Stimulated activated naive CD8-positive, alpha-beta T cell treated with anti-CD3 and anti-CD28 coated beads, Interleukin-15, amount 100 ng/mL, for 72 hours (primary cell): ENCODE results near the gene RFC4.
"Not testable (repeated sequence)": the region's sequence is repeated elsewhere in the genome, so short reads cannot be mapped to it uniquely, and the experiment has no call there.

ENCODE experiments used
- ATAC-seq: fragments of 150-1000 bp; cut with Tn5 transposase; 2 replicates; pipeline ENCODE4 v1.10.0; 2021; ENCODE audit warnings: mild to moderate bottlenecking, moderate library complexity
- DNase-seq, 2 donors: peaks; one replicate each; pipeline ENCODE4 v3.0.0; 2021 to 2022
- H3K27ac Mint-ChIP-seq, 2 donors: one replicate each; pipeline ENCODE4 v1.8.0; 2022; ENCODE audit warnings: mild to moderate bottlenecking in 2 of 2, mixed read lengths in 2 of 2, moderate library complexity in 2 of 2
- H3K27me3 Mint-ChIP-seq: one replicate; pipeline ENCODE4 v1.8.0; 2022; ENCODE audit warnings: mixed read lengths
- H3K4me1 Mint-ChIP-seq: one replicate; pipeline ENCODE4 v1.8.0; 2022; ENCODE audit warnings: mild to moderate bottlenecking, mixed read lengths
- H3K4me3 Mint-ChIP-seq, 2 donors: one replicate each; pipeline ENCODE4 v1.8.0; 2022; ENCODE audit warnings: mild to moderate bottlenecking in 2 of 2, mixed read lengths in 2 of 2, moderate library complexity in 1 of 2
- H3K9me3 Mint-ChIP-seq, 2 donors: one replicate each; pipeline ENCODE4 v1.8.0; 2022; ENCODE audit warnings: mixed read lengths in 2 of 2

RFC4 gene, protein sequence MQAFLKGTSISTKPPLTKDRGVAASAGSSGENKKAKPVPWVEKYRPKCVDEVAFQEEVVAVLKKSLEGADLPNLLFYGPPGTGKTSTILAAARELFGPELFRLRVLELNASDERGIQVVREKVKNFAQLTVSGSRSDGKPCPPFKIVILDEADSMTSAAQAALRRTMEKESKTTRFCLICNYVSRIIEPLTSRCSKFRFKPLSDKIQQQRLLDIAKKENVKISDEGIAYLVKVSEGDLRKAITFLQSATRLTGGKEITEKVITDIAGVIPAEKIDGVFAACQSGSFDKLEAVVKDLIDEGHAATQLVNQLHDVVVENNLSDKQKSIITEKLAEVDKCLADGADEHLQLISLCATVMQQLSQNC

DNA sequence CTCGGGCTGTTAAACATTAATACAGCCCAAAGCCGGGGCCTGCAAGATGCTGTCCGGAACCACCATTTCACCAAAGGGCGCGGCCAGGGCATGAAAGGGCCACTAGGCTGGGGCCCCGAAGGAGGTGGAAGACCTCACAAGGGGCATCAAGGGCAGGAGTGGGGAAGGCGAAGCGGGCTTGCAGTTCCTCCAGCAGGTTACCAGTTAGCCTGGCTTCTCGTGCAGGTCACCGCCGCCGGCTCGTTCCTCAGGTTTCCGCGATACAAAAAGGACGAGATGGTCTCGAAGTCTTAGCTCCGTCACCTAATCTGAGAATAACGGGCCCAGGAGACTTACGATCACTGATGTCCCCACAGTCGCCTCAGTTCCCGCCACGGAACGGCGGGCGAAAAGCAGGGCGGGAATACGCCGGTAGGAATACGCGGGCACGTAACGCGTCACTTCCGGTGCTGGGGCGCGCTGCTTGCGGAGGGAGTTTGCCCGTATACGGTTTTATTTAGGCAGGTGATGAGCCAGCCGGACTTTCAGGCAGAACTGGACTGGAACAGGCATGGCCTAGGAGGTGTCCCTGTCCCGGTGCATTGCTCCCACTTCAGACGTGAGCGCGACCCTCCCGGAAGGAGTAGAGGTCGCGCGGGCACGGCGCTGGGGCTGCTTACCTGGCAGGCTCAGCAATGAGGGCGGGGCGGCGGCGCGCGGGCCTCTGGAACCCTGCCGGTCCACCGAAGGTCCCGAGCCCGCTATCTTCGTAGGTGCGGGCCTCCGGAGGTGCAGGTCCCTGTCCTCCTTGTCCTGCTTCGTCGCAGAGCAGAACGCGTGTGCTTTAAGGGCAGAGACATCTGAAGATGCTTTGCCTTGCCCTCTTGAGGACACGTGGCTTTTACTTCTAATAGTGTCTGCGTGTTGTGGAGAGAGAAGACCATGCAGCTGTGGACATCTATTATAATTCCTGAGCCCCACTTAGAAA is at the start of gene RFC4:
RFC4 (minus strand) TSS at position 394 of the 967 bp plus-strand sequence. CDS start 1,769 bp downstream, outside the sequence.
- Mint-ChIP-seq H3K9me3 (no peaks in the 10 kb centered on the region), H3K27ac (peak within 1 kb of the TSS; percentile 93 to 96), H3K4me1 (peaks cover 28% of the 10 kb centered on the region), H3K4me3 (peak within 1 kb of the TSS; percentile 88 to 89), H3K27me3 (no peaks in the 10 kb centered on the region)
- DNase-seq (peak; percentile 71 to 80), ATAC-seq (peak; percentile 90)

DNA sequence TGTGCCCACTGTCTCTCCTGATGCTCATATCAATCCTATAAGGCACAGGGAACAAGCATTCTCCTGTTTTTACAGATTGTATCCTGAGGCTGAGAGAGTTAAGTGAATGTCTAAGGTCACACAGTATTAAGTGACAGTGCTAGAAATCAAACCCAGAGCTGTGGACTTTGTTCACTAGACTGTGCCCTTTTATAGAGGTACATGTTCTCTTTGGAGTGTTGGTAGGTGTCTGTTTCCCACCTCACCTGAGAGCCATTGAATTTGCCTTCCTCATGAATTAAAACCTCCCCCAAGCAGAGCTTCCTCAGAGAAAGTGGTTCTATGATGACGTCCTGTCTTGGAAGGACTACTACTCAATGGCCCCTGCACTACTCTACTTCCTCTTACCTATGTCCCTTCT is 48.7 kb upstream of the RFC4 start:
- no peak for ATAC-seq
- H3K27me3 Mint-ChIP-seq, result no peaks in the 10 kb centered on the region
- peaks cover 10 to 14% of the 10 kb centered on the region in 2 donors for H3K9me3 Mint-ChIP-seq
- H3K27ac Mint-ChIP-seq, result no peak overlapping the region
- H3K4me1 Mint-ChIP-seq, result peaks cover 8% of the 10 kb centered on the region
- no peak for DNase-seq
- no peak overlapping the region for H3K4me3 Mint-ChIP-seq

GRCh38 chr3:186854146-186854545 is 47.9 kb upstream of the RFC4 start:
- H3K9me3 Mint-ChIP-seq, result peaks cover 7 to 10% of the 10 kb centered on the region in 2 donors
- H3K4me3 Mint-ChIP-seq, result no peak overlapping the region
- ATAC-seq (no peak), DNase-seq (no peak)
- H3K27me3 Mint-ChIP-seq, result no peaks in the 10 kb centered on the region
- H3K27ac Mint-ChIP-seq, result no peak overlapping the region
- H3K4me1 Mint-ChIP-seq, result peaks cover 14% of the 10 kb centered on the region

- DNase-seq (no peak), ATAC-seq (no peak)
- Mint-ChIP-seq H3K4me1 (peaks cover 16% of the 10 kb centered on the region), H3K27me3 (no peaks in the 10 kb centered on the region), H3K4me3 (no peak overlapping the region), H3K9me3 (peaks cover 7 to 10% of the 10 kb centered on the region in 2 donors), H3K27ac (no peak overlapping the region)
Measured at GRCh38 chr3:186852994-186853393, 46.7 kb upstream of the RFC4 start.

DNA sequence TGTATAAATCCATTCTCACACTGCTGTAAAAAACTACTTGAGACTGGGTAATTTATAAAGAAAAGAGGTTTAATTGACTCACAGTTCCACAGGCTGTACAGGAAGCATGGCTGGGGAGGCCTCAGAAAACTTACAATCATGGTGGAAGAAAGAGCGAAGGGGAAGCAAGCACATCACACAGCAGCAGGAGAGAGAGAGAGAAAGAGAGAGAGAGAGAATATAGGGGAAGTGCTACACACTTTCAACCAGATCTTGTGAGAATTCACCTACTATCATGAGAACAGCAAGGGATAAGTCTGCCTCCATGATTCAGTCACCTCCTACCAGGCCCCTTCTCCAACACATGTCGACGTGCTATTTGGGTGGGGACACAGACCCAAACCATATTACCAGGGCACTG is 45.6 kb upstream of the RFC4 start:
- Mint-ChIP-seq H3K27ac (peak overlapping the region; percentile 3 to 11), H3K4me1 (peaks cover 16% of the 10 kb centered on the region)
- not testable (repeated sequence) for H3K27me3 Mint-ChIP-seq, DNase-seq, H3K4me3 Mint-ChIP-seq, H3K9me3 Mint-ChIP-seq, ATAC-seq

DNA sequence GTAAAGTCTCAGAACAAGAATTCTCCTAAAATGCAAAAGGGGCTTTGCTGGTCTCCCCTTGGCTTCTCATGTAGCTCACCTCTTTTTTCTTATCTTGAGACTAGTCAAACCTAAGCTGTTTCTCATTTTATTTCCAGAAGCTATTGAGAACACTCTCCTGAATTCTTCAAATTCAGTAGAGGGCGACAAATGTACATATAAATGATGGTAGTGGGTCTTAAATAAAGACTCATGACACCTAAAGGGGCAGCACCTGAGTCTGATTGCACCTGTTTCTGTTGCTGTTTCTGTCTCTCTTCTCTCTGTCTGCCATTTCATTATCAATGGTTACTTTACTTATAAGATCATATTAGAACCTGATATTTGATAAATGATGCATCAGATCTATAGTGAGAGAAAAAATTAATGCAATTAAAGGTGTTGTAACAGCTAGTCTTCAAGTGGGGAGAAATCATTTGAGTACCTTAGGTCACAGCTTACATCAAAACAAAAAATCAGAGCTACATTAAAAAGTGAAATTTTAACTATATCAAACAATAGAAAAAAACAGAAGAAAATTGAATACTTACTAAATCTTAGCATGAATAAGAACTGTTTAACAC is 43.2 kb upstream of the RFC4 start:
- Mint-ChIP-seq H3K9me3 (peaks cover 7 to 10% of the 10 kb centered on the region in 2 donors), H3K27me3 (peaks cover 8% of the 10 kb centered on the region), H3K4me1 (peaks cover 16% of the 10 kb centered on the region), H3K27ac (peak overlapping the region in 1 of 2 donors; percentile 64), H3K4me3 (no peak overlapping the region)
- ATAC-seq (peak; percentile 94), DNase-seq (peak in 1 of 2 donors; percentile 14)

DNA sequence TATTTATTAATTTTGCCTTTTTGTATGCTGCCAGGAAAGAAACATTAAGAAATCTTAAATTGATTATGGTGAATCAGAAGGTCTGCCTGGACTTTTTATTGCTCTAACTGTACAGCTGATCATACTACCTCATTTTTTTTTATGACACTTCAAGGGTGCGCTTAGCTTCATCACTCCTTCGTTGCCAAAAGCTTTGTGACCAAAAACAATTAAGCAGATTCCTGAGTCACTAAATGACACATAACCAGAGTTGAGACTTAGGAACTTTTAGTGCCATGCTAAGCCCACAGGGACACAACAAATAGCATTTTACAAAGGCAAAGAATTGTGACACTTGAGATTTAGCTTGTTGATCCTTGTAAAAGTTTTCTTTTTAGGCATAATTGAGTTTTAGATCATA is 41.2 kb upstream of the RFC4 start:
- no peak for ATAC-seq
- H3K4me1 Mint-ChIP-seq, result peaks cover 16% of the 10 kb centered on the region
- no peak for DNase-seq
- peaks cover 5 to 7% of the 10 kb centered on the region in 2 donors for H3K9me3 Mint-ChIP-seq
- H3K4me3 Mint-ChIP-seq, result no peak overlapping the region
- H3K27me3 Mint-ChIP-seq, result peaks cover 8% of the 10 kb centered on the region
- peak overlapping the region in 1 of 2 donors; percentile 4 for H3K27ac Mint-ChIP-seq

DNA sequence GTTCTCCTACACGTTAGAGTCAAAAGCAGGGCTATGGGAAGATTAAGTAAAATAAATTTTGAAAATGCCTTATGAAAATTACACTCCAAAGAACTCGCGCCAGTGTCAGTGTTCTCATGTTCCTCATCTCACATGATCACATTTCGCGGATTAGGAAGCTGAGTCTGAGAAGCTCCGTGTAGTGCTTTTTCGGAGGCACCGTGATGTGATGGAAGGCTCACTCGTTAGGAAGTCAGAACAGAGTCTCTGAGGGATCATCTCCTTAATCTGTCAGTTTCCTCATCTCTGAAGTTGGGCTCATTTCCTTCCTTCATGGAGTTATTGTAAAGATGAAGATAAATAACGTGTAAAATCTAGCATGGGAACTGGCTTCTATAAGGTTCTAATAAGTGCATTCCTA is 39.5 kb upstream of the RFC4 start:
- Mint-ChIP-seq H3K4me3 (no peak overlapping the region), H3K27me3 (peaks cover 8% of the 10 kb centered on the region), H3K9me3 (no peaks in the 10 kb centered on the region), H3K4me1 (peaks cover 8% of the 10 kb centered on the region), H3K27ac (peak overlapping the region in 1 of 2 donors; percentile 41)
- DNase-seq, result no peak
- ATAC-seq, result no peak

DNA sequence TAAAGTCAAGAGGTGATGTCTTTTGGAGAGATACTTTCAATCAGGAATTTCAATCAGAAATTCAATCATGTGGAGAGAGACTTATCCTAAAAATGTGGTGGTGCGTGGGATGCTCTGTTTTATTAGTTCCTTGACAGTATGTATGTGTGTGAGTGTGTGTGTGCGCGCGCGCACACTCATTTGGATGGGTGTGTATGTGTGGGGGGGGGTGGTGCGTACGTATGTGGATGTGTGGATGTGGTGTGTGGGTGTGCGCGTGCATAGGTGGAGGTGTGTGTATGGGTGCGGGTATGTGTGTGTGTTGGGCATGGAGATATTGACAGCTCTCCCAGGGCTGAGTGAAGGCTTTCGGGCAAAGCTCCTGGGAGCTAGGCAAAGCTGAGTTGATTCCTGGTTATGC is 38.6 kb upstream of the RFC4 start:
- H3K9me3 Mint-ChIP-seq, result no peaks in the 10 kb centered on the region
- DNase-seq (no peak), ATAC-seq (no peak)
- no peak overlapping the region for H3K4me3 Mint-ChIP-seq
- no peak overlapping the region for H3K27ac Mint-ChIP-seq
- peaks cover 8% of the 10 kb centered on the region for H3K4me1 Mint-ChIP-seq
- H3K27me3 Mint-ChIP-seq, result peaks cover 8% of the 10 kb centered on the region

- ATAC-seq (no peak), DNase-seq (no peak)
- Mint-ChIP-seq H3K4me3 (no peak overlapping the region), H3K4me1 (no peaks in the 10 kb centered on the region), H3K27ac (no peak overlapping the region), H3K9me3 (no peaks in the 10 kb centered on the region), H3K27me3 (peaks cover 8% of the 10 kb centered on the region)
Measured at GRCh38 chr3:186843039-186843432, 36.8 kb upstream of the RFC4 start.

- H3K9me3 Mint-ChIP-seq, result no peaks in the 10 kb centered on the region
- H3K27ac Mint-ChIP-seq, result peak within 1 kb of the TSS in 1 of 2 donors; percentile 43
- DNase-seq (no peak), ATAC-seq (no peak)
- H3K4me3 Mint-ChIP-seq, result no peak within 1 kb of the TSS
- H3K4me1 Mint-ChIP-seq, result no peaks in the 10 kb centered on the region
- H3K27me3 Mint-ChIP-seq, result peaks cover 8% of the 10 kb centered on the region
Measured at GRCh38 chr3:186842426-186843038, 36.2 kb upstream of the RFC4 start, which contains the start of gene ADIPOQ. TSS of gene ADIPOQ (plus strand) at chr3:186842710. CDS start at chr3:186853059, 10,349 bp downstream.

DNA sequence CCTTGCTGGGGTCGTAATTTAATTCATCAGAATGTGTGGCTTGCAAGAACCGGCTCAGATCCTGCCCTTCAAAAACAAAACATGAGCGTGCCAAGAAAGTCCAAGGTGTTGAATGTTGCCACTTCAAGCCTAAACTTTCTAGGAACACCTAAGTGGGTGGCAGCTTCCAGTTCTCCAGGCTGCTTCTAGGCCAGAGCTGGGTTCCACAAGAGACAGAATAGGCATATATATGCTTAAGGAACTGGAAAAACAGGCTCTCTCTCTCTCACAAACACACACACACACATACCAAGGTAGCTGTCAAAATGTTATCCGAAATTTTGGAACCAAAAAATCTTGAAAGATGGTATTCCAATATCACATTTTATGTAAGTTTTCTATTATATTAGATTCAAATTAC is 35.3 kb upstream of the RFC4 start:
- Mint-ChIP-seq H3K9me3 (no peaks in the 10 kb centered on the region), H3K4me1 (no peaks in the 10 kb centered on the region), H3K4me3 (no peak overlapping the region), H3K27me3 (peaks cover 8% of the 10 kb centered on the region), H3K27ac (no peak overlapping the region)
- ATAC-seq (no peak), DNase-seq (no peak)

GRCh38 chr3:186839874-186840641 is 33.8 kb upstream of the RFC4 start:
- H3K27ac Mint-ChIP-seq, result no peak overlapping the region
- ATAC-seq, result no peak
- peaks cover 6% of the 10 kb centered on the region for H3K27me3 Mint-ChIP-seq
- H3K9me3 Mint-ChIP-seq, result no peaks in the 10 kb centered on the region
- H3K4me3 Mint-ChIP-seq, result no peak overlapping the region
- no peaks in the 10 kb centered on the region for H3K4me1 Mint-ChIP-seq
- DNase-seq, result no peak

- no peak overlapping the region for H3K27ac Mint-ChIP-seq
- no peak for ATAC-seq
- H3K4me3 Mint-ChIP-seq, result no peak overlapping the region
- DNase-seq, result no peak
- H3K9me3 Mint-ChIP-seq, result no peaks in the 10 kb centered on the region
- peaks cover 53% of the 10 kb centered on the region for H3K27me3 Mint-ChIP-seq
- H3K4me1 Mint-ChIP-seq, result peaks cover 12% of the 10 kb centered on the region
Measured at GRCh38 chr3:186832276-186832675, 26.0 kb upstream of the RFC4 start.
